Heart right ventricle (tissue), 16 donors: ENCODE results near the gene FBXW4. TPM values are rescaled to one million over a fixed set of nuclear protein-coding genes. Genes with fewer than 3 reads are reported as not detected.

Experiments used
- ATAC-seq, 8 donors: fragments of 200-7000 bp; cut with Tn5 transposase; one replicate each; pipeline ENCODE4 v1.9.1; 2020; ENCODE audit warnings: mild to moderate bottlenecking in 8 of 8, moderate library complexity in 8 of 8, moderate number of reproducible peaks in 1 of 8
- DNase-seq, 2 donors: peaks; one replicate each; pipeline ENCODE4 v3.0.0-alpha.2; 2020
- H3K27ac ChIP-seq, 10 donors: fragments of 200-600 bp; sonication (generic) in 2 of 10; one replicate each; pipeline versions ENCODE4 v1.5.0 to v1.8.0; 2020 to 2022; ENCODE audit warnings: mild to moderate bottlenecking in 3 of 10
- H3K27me3 ChIP-seq, 7 donors: fragments of 200-600 bp; one replicate each; pipeline ENCODE4 v1.8.0; 2021 to 2022; ENCODE audit warnings: mild to moderate bottlenecking in 2 of 7
- H3K36me3 ChIP-seq, 9 donors: fragments of 200-600 bp; sonication (generic) in 1 of 9; one replicate each; pipeline versions ENCODE4 v1.5.0 to v1.8.0; 2020 to 2022; ENCODE audit warnings: mild to moderate bottlenecking in 2 of 9
- H3K4me1 ChIP-seq, 9 donors: fragments of 200-600 bp; sonication (generic) in 1 of 9; one replicate each; pipeline versions ENCODE4 v1.5.0 to v1.8.0; 2020 to 2022; ENCODE audit warnings: mild to moderate bottlenecking in 4 of 9
- H3K4me3 ChIP-seq, 10 donors: fragments of 200-600 bp; sonication (generic) in 2 of 10; one replicate each; pipeline versions ENCODE4 v1.5.0 to v1.8.0; 2020 to 2022; ENCODE audit warnings: mild to moderate bottlenecking in 7 of 10, moderate library complexity in 2 of 10
- H3K9me3 ChIP-seq, 11 donors: fragments of 200-600 bp in 10 of 11; sonication (generic) in 2 of 11; one replicate each; pipeline versions ENCODE4 v1.5.0 to v1.8.0; 2013 to 2022; ENCODE audit warnings: mild to moderate bottlenecking in 2 of 11, control low read depth in 1 of 11, moderate library complexity in 1 of 11
- CTCF ChIP-seq, 9 donors: fragments of 200-600 bp; sonication (generic) in 2 of 9; IDR thresholded peaks; one replicate each; pipeline versions ENCODE4 v1.5.0 to v1.8.0; 2021 to 2022; ENCODE audit warnings: antibody characterized with exemption in 9 of 9, mild to moderate bottlenecking in 5 of 9, moderate library complexity in 1 of 9
- WGBS, 2 donors: extraction: QIAGEN DNeasy Blood & Tissue Kit; methylation state at CpG; one replicate each; pipeline ENCODE4 v1.1.7; 2013; ENCODE audit warnings: inconsistent platforms in 1 of 2; 5-methylcytosine and 5-hydroxymethylcytosine counted together
- intact Hi-C, 10 donors: fragments of 100-400 bp; cut with DNase I; formaldehyde crosslinking; loops; one replicate each; pipeline versions ENCODE4 v1.11.1 to v1.14.2; 2022
- polyA plus RNA-seq, 2 donors: library from polyadenylated mRNA; stranded (reverse); fragments of 200-250 nt; gene quantifications; one replicate each; pipeline ENCODE4 v1.2.3, GENCODE V29; 2013
- total RNA-seq, 10 donors: library from RNA; stranded (reverse); fragmentation: NEBNext Ultra II Directional in 3 of 10; extraction: Animal tissue kit (Norgen Biotek cat#: 25700) in 3 of 10; gene quantifications; one replicate each; pipeline versions ENCODE4 v1.2.1 to v1.2.4, GENCODE V29; 2021 to 2023
- donor health status: Arrhythmogenic right ventricular cardiomyopathy.
- donor health status: ischemic (EF 13 %, LVEDD 7.1; RV severe dilation, severe dysfunction).
- donor health status: healthy with polysubstance abuse.
- donor health status: DM: no; HTN: yes; CAD: no.
- donor health status: DM: no; HTN: no; CAD: no.
- donor health status: ischemic (EF 25% LVEDD 6.9; RV normal size, moderate dysfunction).
- donor health status: ischemic (EF 25% LVEDD 5.7; RV mildly dilated, moderate dysfunction).
- donor health status: healthy.
- donor health status: DM: yes; HTN: yes; CAD: no.
- donor health status: Ischemic cardiomyopathy.
- donor health status: ischemic (EF 35%, LVEDD 5.7; RV mildly dilated, moderate dysfunction).
- donor health status: nonischemic (EF 11% LVEDD 7.7; RV severe dilation, severe dysfunction).
- donor health status: DM: yes; HTN: yes; CAD: no.
- donor health status: PGD.
- donor health status: ischemic (EF 29% LVEDD 5.4; RV normal size, mild dysfunction).
- donor health status: nonischemic (EF 23%, LVEDD 6.1; RV moderate dilation, normal function).

Gene FBXW4
- total and polyA plus RNA-seq, 12 donors: 31.8 to 118 (median 92.1) TPM

GRCh38 chr10:101579516-101579870 lies 115.5 kb downstream of the FBXW4 start:
- no peak for TF ChIP-seq CTCF (IDR thresholded peaks at IDR 0.05)
- H3K27ac ChIP-seq: no peak overlapping the region
- 96 to 99% methylated on average over 12 of the region's 12 CpGs for WGBS, 2 donors
- H3K27me3 ChIP-seq: no peaks in the 10 kb centered on the region
- intact Hi-C loops: loop anchor here in 1 of 10 donors (10.0 kb wide), 1 partner anchor 285 kb away; no protein-coding TSS in a partner anchor
- H3K36me3 ChIP-seq: peaks cover 0 to 81% (median 25%) of the 10 kb centered on the region in 9 donors
- no peaks in the 10 kb centered on the region for H3K9me3 ChIP-seq
- DNase-seq (no peak), ATAC-seq (no peak)
- H3K4me3 ChIP-seq: no peak overlapping the region
- no peaks in the 10 kb centered on the region for H3K4me1 ChIP-seq

GRCh38 chr10:101578803-101579515 lies 116.0 kb downstream of the FBXW4 start:
- WGBS, 2 donors: 91 to 93% methylated on average over 13 of the region's 13 CpGs
- Histone ChIP-seq H3K36me3 (peaks cover 0 to 76% (median 25%) of the 10 kb centered on the region in 9 donors), H3K4me1 (no peaks in the 10 kb centered on the region), H3K9me3 (no peaks in the 10 kb centered on the region), H3K27ac (no peak overlapping the region), H3K27me3 (no peaks in the 10 kb centered on the region), H3K4me3 (no peak overlapping the region)
- intact Hi-C loops: loop anchor here in 1 of 10 donors (10.0 kb wide), 1 partner anchor 284 kb away; no protein-coding TSS in a partner anchor
- no peak for DNase-seq
- TF ChIP-seq CTCF (IDR thresholded peaks at IDR 0.05): no peak
- ATAC-seq: no peak

GRCh38 chr10:101578192-101578591 lies 116.8 kb downstream of the FBXW4 start:
- H3K27ac ChIP-seq: no peak overlapping the region

More at GRCh38 chr10:101578192-101578591, 116.8 kb downstream of the FBXW4 start:
- DNase-seq: no peak
- Histone ChIP-seq H3K4me1 (no peaks in the 10 kb centered on the region), H3K27me3 (no peaks in the 10 kb centered on the region), H3K36me3 (peaks cover 0 to 68% (median 21%) of the 10 kb centered on the region in 9 donors), H3K9me3 (peaks cover 0 to 4% (median under 1%) of the 10 kb centered on the region in 11 donors), H3K4me3 (no peak overlapping the region)
- intact Hi-C loops: loop anchor here in 1 of 10 donors (10.0 kb wide), 1 partner anchor 283 kb away; no protein-coding TSS in a partner anchor
- no peak for TF ChIP-seq CTCF (IDR thresholded peaks at IDR 0.05)
- ATAC-seq: no peak
- WGBS, 2 donors: 80 to 96% methylated on average over 5 of the region's 5 CpGs
